ENCODE data around the gene CDH18.
A peak's percentile ranks its signal among the peaks of the same experiment; 100 is the strongest.

DNA sequence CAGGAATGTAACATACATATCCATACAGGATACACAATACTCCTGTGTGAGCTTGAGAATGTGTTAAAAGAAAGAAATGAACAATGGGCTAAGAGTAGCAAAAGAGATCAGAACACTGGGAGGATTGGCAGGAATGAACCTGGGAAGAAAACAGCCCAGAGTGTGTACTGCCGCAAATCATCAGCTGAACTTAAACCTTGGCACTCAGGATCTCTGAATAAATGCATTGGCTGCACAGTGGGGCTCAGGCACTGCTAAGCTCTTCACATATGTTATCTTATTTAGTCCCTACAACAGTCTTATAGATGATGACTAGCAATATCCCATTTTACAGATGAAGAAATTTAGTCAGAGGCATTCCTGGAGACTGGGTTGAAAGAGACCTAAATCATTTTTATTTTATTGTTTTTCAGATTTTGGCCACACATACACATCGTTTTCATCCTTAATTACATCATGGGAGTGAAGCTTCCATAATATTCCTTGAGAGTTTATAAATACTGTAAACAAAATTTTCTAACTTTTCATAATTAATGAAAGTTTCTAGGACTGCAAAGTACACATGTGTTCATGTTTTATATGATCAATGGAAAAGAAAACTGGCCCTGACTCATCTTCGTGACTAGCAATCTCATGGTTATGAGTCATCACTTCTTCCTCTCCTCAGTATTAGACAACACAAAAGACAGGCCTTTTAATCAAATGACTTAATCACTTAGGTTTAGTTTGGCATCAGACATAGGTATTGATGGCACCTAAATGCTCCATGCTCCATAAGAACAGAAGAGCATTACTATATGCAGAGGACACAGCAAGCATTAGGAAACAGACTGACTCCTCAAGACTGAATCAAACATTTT lies 59.2 kb downstream of the CDH18 start:
- TF ChIP-seq MXI1 (IDR thresholded peaks at IDR 0.05; ENCODE audit: borderline replicate concordance, low read depth, low read length) (no peak), MAFK (IDR thresholded peaks at IDR 0.05; ENCODE audit: low read depth, low read length) (0 out of 2 replicates have a peak, but pooled peaks have one; percentile 11), POLR2A (IDR thresholded peaks at IDR 0.05; ENCODE audit: low read depth, low read length) (no peak), NFE2L2 (IDR thresholded peaks at IDR 0.05; ENCODE audit: low read depth, low read length) (peak; percentile 68), MAZ (IDR thresholded peaks at IDR 0.05; ENCODE audit: borderline replicate concordance, low read depth, low read length) (no peak), CEBPB (IDR thresholded peaks at IDR 0.05; ENCODE audit: low read depth, low read length) (0 out of 2 replicates have a peak, but pooled peaks have one; percentile 33), RFX5 (IDR thresholded peaks at IDR 0.05; ENCODE audit: low read depth, low read length) (no peak)
- TF ChIP-seq, protein P1, sequence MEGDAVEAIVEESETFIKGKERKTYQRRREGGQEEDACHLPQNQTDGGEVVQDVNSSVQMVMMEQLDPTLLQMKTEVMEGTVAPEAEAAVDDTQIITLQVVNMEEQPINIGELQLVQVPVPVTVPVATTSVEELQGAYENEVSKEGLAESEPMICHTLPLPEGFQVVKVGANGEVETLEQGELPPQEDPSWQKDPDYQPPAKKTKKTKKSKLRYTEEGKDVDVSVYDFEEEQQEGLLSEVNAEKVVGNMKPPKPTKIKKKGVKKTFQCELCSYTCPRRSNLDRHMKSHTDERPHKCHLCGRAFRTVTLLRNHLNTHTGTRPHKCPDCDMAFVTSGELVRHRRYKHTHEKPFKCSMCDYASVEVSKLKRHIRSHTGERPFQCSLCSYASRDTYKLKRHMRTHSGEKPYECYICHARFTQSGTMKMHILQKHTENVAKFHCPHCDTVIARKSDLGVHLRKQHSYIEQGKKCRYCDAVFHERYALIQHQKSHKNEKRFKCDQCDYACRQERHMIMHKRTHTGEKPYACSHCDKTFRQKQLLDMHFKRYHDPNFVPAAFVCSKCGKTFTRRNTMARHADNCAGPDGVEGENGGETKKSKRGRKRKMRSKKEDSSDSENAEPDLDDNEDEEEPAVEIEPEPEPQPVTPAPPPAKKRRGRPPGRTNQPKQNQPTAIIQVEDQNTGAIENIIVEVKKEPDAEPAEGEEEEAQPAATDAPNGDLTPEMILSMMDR (conservative IDR thresholded peaks at IDR 0.05; ENCODE audit: low read depth, low read length) = no peak
- TF ChIP-seq, protein P2, sequence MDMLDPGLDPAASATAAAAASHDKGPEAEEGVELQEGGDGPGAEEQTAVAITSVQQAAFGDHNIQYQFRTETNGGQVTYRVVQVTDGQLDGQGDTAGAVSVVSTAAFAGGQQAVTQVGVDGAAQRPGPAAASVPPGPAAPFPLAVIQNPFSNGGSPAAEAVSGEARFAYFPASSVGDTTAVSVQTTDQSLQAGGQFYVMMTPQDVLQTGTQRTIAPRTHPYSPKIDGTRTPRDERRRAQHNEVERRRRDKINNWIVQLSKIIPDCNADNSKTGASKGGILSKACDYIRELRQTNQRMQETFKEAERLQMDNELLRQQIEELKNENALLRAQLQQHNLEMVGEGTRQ (IDR thresholded peaks at IDR 0.05; ENCODE audit: low read depth, low read length) = no peak
- TF ChIP-seq, protein P3, sequence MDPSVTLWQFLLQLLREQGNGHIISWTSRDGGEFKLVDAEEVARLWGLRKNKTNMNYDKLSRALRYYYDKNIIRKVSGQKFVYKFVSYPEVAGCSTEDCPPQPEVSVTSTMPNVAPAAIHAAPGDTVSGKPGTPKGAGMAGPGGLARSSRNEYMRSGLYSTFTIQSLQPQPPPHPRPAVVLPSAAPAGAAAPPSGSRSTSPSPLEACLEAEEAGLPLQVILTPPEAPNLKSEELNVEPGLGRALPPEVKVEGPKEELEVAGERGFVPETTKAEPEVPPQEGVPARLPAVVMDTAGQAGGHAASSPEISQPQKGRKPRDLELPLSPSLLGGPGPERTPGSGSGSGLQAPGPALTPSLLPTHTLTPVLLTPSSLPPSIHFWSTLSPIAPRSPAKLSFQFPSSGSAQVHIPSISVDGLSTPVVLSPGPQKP (IDR thresholded peaks at IDR 0.05; ENCODE audit: borderline replicate concordance, low read depth, low read length) = no peak
